ENCODE results near the gene SMIM14.

DNA sequence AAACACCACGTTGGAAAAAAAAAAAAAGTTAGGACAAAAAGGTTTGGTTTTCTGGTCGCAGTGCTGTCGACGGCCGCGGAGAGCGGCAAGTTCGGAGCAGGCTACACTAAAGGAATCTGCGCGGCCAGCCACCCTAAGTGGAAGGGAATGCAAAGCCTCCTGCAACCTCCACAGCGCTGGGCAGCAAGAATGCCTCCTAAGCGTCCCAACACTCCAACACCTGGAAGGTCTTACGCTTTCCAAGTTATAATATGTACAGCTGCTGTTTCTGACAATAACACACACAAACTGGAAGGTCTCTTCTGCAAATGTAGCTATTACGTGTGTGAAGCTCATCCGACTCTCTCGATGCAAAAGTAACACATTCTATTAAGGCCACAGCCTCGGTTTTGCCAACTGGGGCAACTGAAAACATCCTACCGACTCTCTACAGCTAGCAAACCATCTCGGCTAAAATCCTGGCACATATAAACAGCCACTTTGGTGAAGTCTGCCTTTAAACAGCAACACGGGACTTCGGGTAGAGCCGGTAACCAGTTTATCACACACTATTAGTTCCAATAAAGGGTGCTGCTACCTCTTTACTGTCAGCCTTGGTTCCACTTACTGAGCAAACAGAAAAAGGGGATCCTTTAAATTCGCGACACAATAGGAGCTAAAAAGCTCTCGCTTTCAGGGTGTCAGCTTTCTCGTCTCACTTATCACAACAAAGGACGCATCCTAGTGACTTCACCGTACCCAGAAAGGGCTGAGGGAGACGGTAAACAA is 895 bp downstream of the SMIM14 start:
- TF ChIP-seq, protein P1, sequence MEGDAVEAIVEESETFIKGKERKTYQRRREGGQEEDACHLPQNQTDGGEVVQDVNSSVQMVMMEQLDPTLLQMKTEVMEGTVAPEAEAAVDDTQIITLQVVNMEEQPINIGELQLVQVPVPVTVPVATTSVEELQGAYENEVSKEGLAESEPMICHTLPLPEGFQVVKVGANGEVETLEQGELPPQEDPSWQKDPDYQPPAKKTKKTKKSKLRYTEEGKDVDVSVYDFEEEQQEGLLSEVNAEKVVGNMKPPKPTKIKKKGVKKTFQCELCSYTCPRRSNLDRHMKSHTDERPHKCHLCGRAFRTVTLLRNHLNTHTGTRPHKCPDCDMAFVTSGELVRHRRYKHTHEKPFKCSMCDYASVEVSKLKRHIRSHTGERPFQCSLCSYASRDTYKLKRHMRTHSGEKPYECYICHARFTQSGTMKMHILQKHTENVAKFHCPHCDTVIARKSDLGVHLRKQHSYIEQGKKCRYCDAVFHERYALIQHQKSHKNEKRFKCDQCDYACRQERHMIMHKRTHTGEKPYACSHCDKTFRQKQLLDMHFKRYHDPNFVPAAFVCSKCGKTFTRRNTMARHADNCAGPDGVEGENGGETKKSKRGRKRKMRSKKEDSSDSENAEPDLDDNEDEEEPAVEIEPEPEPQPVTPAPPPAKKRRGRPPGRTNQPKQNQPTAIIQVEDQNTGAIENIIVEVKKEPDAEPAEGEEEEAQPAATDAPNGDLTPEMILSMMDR (IDR thresholded peaks at IDR 0.05), result no peak
- no peak for TF ChIP-seq POLR2A (IDR thresholded peaks at IDR 0.05)
